Right lobe of liver (tissue), 4 donors: ENCODE measurements around the gene MFSD6.

Experiments
- POLR2A ChIP-seq: fragments of 450-650 bp; IDR thresholded peaks from one replicate; pipeline ENCODE4 v1.6.1; 2017; ENCODE audit warnings: antibody characterized with exemption, mild to moderate bottlenecking
- TF ChIP-seq, protein P1 (sequence below), 4 donors: fragments of 200-600 bp in 3 of 4; fragments of 450-650 bp in 1 of 4; IDR thresholded peaks; one replicate each; pipeline versions ENCODE4 v1.5.1 to v1.8.0; 2016 to 2022; ENCODE audit warnings: antibody characterized with exemption in 4 of 4, mild to moderate bottlenecking in 2 of 4
- donor health status: DM: no; HTN: no; CAD: no.
- donor health status: DM: no; HTN: no; CAD: no.
- donor health status: DM: no; HTN: yes; CAD: no.

DNA sequence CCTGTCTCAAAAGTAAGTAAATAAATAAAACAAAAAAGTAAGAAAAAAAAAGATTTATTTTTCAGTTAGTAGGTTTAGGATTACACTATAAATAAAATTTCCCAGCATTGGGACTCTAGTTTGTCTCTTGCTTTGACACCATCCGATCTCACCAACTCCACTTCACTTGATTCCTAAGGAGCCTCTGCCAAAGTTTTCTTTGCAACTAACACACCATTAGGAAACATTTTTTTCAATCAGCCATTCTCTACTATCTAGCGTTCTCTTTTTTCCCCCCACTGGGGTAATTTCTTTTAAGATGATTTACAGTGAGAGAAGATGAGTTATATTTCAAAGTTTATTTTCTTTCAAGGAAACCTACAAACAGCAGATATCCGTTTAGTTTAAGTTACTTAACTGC, 136.9 kb downstream of the MFSD6 start:
- TF ChIP-seq, protein P1, sequence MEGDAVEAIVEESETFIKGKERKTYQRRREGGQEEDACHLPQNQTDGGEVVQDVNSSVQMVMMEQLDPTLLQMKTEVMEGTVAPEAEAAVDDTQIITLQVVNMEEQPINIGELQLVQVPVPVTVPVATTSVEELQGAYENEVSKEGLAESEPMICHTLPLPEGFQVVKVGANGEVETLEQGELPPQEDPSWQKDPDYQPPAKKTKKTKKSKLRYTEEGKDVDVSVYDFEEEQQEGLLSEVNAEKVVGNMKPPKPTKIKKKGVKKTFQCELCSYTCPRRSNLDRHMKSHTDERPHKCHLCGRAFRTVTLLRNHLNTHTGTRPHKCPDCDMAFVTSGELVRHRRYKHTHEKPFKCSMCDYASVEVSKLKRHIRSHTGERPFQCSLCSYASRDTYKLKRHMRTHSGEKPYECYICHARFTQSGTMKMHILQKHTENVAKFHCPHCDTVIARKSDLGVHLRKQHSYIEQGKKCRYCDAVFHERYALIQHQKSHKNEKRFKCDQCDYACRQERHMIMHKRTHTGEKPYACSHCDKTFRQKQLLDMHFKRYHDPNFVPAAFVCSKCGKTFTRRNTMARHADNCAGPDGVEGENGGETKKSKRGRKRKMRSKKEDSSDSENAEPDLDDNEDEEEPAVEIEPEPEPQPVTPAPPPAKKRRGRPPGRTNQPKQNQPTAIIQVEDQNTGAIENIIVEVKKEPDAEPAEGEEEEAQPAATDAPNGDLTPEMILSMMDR (IDR thresholded peaks at IDR 0.05) = no peak
- TF ChIP-seq POLR2A = no peak
